ENCODE results near the gene FGF19.
A peak's percentile ranks its signal among the peaks of the same experiment; 100 is the strongest.

FGF19 gene

GRCh38 chr11:69667619-69668604, 35.9 kb downstream of the FGF19 start:
- DNase-seq: no peak

- no peak for DNase-seq
Observed at GRCh38 chr11:69666752-69667536, 36.9 kb downstream of the FGF19 start.

GRCh38 chr11:69666261-69666660, 37.6 kb downstream of the FGF19 start:
- DNase-seq: no peak

- no peak for DNase-seq
Observed at GRCh38 chr11:69665669-69666068, 38.2 kb downstream of the FGF19 start.

- no peak for DNase-seq
Observed at GRCh38 chr11:69664901-69665300, 38.9 kb downstream of the FGF19 start.

- no peak for DNase-seq
Observed at GRCh38 chr11:69664103-69664775, 39.6 kb downstream of the FGF19 start.

- DNase-seq: no peak
Observed at GRCh38 chr11:69663326-69663725, 40.5 kb downstream of the FGF19 start.

GRCh38 chr11:69662806-69663205, 41.0 kb downstream of the FGF19 start:
- DNase-seq: no peak

GRCh38 chr11:69662021-69662698, 41.7 kb downstream of the FGF19 start:
- peak; percentile 51 for DNase-seq

- no peak for DNase-seq
Observed at GRCh38 chr11:69661413-69661715, 42.5 kb downstream of the FGF19 start.

- DNase-seq: no peak
Observed at GRCh38 chr11:69660001-69660500, 43.8 kb downstream of the FGF19 start.

GRCh38 chr11:69659591-69659990, 44.2 kb downstream of the FGF19 start:
- no peak for DNase-seq

GRCh38 chr11:69658626-69659450, 45.0 kb downstream of the FGF19 start:
- DNase-seq: no peak

GRCh38 chr11:69657911-69658625, 45.8 kb downstream of the FGF19 start:
- no peak for DNase-seq

GRCh38 chr11:69657456-69657910, 46.3 kb downstream of the FGF19 start:
- no peak for DNase-seq

GRCh38 chr11:69656536-69657455, 47.0 kb downstream of the FGF19 start:
- DNase-seq: no peak

- DNase-seq: no peak
Observed at GRCh38 chr11:69655479-69656428, 48.1 kb downstream of the FGF19 start.

- no peak for DNase-seq
Observed at GRCh38 chr11:69654660-69655478, 49.0 kb downstream of the FGF19 start.

Measured in hematopoietic multipotent progenitor cell treated with erythropoietin and hydrocortisone succinate and interleukin-3 and kit ligand, for 4 days (in vitro differentiated cells).